K562 (cell line): ENCODE data around the gene SECISBP2. TPM values are rescaled to one million over a fixed set of nuclear protein-coding genes. Genes with fewer than 3 reads are reported as not detected.

ENCODE experiments used
- ATAC-seq: fragments of 200-7000 bp; cut with Tn5 transposase; 3 replicates; pipeline ENCODE4 v1.9.1; 2020; ENCODE audit warnings: moderate library complexity
- BruUV-seq: library from RNA; stranded (reverse); fragments of 400-500 nt; replicated peaks from 2 replicates; lab custom pipeline; 2021; lab: Mats Ljungman, UMichigan
- CTCF ChIA-PET: fragments of 300-600 bp; formaldehyde crosslinking; extraction: SDS; loops from one replicate; lab custom pipeline; 2021; ENCODE audit warnings: low intra/inter-chr PET ratio; lab: Yijun Ruan, JAX
- POLR2A ChIA-PET: fragments of 300-600, 350-650 bp; sonication (Branson Sonifier 250); formaldehyde crosslinking; extraction: SDS; loops from one replicate; lab custom pipeline; 2021; ENCODE audit warnings: antibody characterized with exemption, inconsistent platforms; lab: Yijun Ruan, JAX
- DNase-seq, 4 experiments: peaks; one replicate each; pipeline versions ENCODE4 v3.0.0 to v3.0.0-alpha.2; 2011 to 2018; ENCODE audit warnings: low spot score in 3 of 4, mixed read lengths in 3 of 4; ENCODE audit errors: extremely low read depth in 1 of 4
- FAIRE-seq: peaks from 2 replicates; lab custom pipeline; 2011; peaks lifted over from hg19 to GRCh38; lab: Jason Lieb, UNC
- H2AFZ ChIP-seq: 2 replicates; pipeline ENCODE4 v1.6.0; 2011; ENCODE audit warnings: low read depth, low read length, control low read depth, inconsistent platforms
- H3K27ac ChIP-seq: fragments of 200-600 bp; 3 replicates; pipeline ENCODE4 v1.8.0; 2011; ENCODE audit warnings: low read depth, mild to moderate bottlenecking, control low read depth, inconsistent platforms, low read length, moderate library complexity, mixed read lengths; ENCODE audit errors: extremely low read depth
- H3K27me3 ChIP-seq, 2 experiments: fragments of 300-600 bp in 1 of 2; 2 replicates in 1 of 2; 3 replicates in 1 of 2; pipeline versions ENCODE4 v1.6.0 to v1.8.0; 2011; ENCODE audit warnings: inconsistent platforms in 2 of 2, low read length in 2 of 2, mild to moderate bottlenecking in 1 of 2, mixed read lengths in 1 of 2, moderate library complexity in 1 of 2; ENCODE audit not compliant: control insufficient read depth in 2 of 2, insufficient read depth in 2 of 2
- H3K36me3 ChIP-seq: fragments of 300-600 bp; 3 replicates; pipeline ENCODE4 v1.8.0; 2011; ENCODE audit warnings: mild to moderate bottlenecking, low read length, inconsistent platforms; ENCODE audit not compliant: control insufficient read depth, insufficient read depth
- H3K4me1 ChIP-seq, 2 experiments: fragments of 200-600 bp in 1 of 2; replicated peaks in 1 of 2; 2 replicates in 1 of 2; 3 replicates in 1 of 2; pipeline versions ENCODE4 v1.5.1 to v1.8.0; 2011; ENCODE audit warnings: inconsistent platforms in 2 of 2, low read length in 2 of 2, mild to moderate bottlenecking in 1 of 2, mixed read lengths in 1 of 2, moderate library complexity in 1 of 2; ENCODE audit not compliant: control insufficient read depth in 2 of 2, insufficient read depth in 2 of 2
- H3K4me2 ChIP-seq: 2 replicates; pipeline ENCODE4 v1.6.1; 2011; ENCODE audit warnings: low read length, control low read depth, inconsistent platforms, mixed read lengths; ENCODE audit not compliant: insufficient read depth
- H3K4me3 ChIP-seq: fragments of 200-600 bp; sonication (generic), shearing (Covaris generic); 2 replicates; pipeline ENCODE4 v1.5.1; 2016; ENCODE audit warnings: control low read depth, inconsistent platforms
- H3K79me2 ChIP-seq: fragments of 200-600 bp; 3 replicates; pipeline ENCODE4 v1.8.0; 2011; ENCODE audit warnings: low read length, inconsistent platforms; ENCODE audit not compliant: control insufficient read depth, insufficient read depth
- H3K9ac ChIP-seq, 2 experiments: 2 replicates each; pipeline versions ENCODE4 v1.6.0 to v1.6.1; 2011; ENCODE audit warnings: low read depth in 2 of 2, low read length in 2 of 2, control low read depth in 1 of 2, inconsistent platforms in 1 of 2, mild to moderate bottlenecking in 1 of 2, mixed read lengths in 1 of 2; ENCODE audit not compliant: insufficient read depth in 1 of 2
- H3K9me1 ChIP-seq: one replicate; pipeline ENCODE4 v1.6.0; 2011; ENCODE audit warnings: inconsistent platforms, mild to moderate bottlenecking, low read length, moderate library complexity; ENCODE audit not compliant: control insufficient read depth, insufficient read depth
- H3K9me3 ChIP-seq: replicated peaks from 2 replicates; pipeline ENCODE4 v1.5.1; 2011; ENCODE audit warnings: low read depth, low read length, inconsistent platforms; ENCODE audit not compliant: control insufficient read depth, insufficient read depth
- H4K20me1 ChIP-seq: replicated peaks from 2 replicates; pipeline ENCODE4 v1.6.1; 2011; ENCODE audit warnings: low read length, inconsistent platforms, mixed read lengths; ENCODE audit not compliant: control insufficient read depth, insufficient read depth
- CBFA2T3 ChIP-seq: fragments of 450-650 bp; IDR thresholded peaks from 2 replicates; pipeline ENCODE4 v1.6.1; 2017
- CREB1 ChIP-seq, 2 experiments: sonication (generic) in 1 of 2; formaldehyde crosslinking in 1 of 2; IDR thresholded peaks; 2 replicates each; pipeline versions ENCODE4 v1.6.1 to v1.8.0; 2012 to 2022; ENCODE audit warnings: inconsistent platforms in 1 of 2, mild to moderate bottlenecking in 1 of 2, missing genetic modification reagents in 1 of 2, moderate library complexity in 1 of 2
- E2F6 ChIP-seq, 2 experiments: IDR thresholded peaks; 2 replicates each; pipeline ENCODE4 v1.6.1; 2011; ENCODE audit warnings: borderline replicate concordance in 1 of 2, control low read depth in 1 of 2, low read depth in 1 of 2, low read length in 1 of 2, mild to moderate bottlenecking in 1 of 2, mixed read lengths in 1 of 2, moderate library complexity in 1 of 2; ENCODE audit not compliant: insufficient read depth in 1 of 2, insufficient read length in 1 of 2, poor library complexity in 1 of 2, severe bottlenecking in 1 of 2; ENCODE audit errors: extremely low read depth in 1 of 2
- ETV5 ChIP-seq: sonication (generic); formaldehyde crosslinking; IDR thresholded peaks from 2 replicates; pipeline ENCODE4 v1.4.0; 2020; ENCODE audit warnings: low read depth, mild to moderate bottlenecking, missing genetic modification reagents
- GTF2A2 ChIP-seq: IDR thresholded peaks from 2 replicates; pipeline ENCODE4 v1.6.1; 2016; ENCODE audit warnings: mild to moderate bottlenecking, missing genetic modification characterization, missing compliant biosample characterization
- GTF3C2 ChIP-seq: IDR thresholded peaks from 3 replicates; pipeline ENCODE4 v1.6.1; 2011; ENCODE audit warnings: borderline replicate concordance, mild to moderate bottlenecking, moderate library complexity; ENCODE audit not compliant: insufficient read length; ENCODE audit errors: extremely low read depth
- HCFC1 ChIP-seq: IDR thresholded peaks from 2 replicates; pipeline ENCODE4 v1.6.1; 2012; ENCODE audit warnings: low read depth, low read length, improper control_type of control experiment
- HEY1 ChIP-seq: fragments of 250-450 bp; sonication (Bioruptor Pico); IDR thresholded peaks from 2 replicates; pipeline ENCODE4 v1.5.0; 2020; ENCODE audit warnings: mild to moderate bottlenecking, moderate library complexity, borderline replicate concordance
- LARP7 ChIP-seq: fragments of 450-650 bp; IDR thresholded peaks from 2 replicates; pipeline ENCODE4 v1.6.1; 2016
- PML ChIP-seq: IDR thresholded peaks from 2 replicates; pipeline ENCODE4 v1.6.1; 2012; ENCODE audit warnings: low read length, inconsistent platforms
- ZBTB7A ChIP-seq: IDR thresholded peaks from 2 replicates; pipeline ENCODE4 v1.6.1; 2011; ENCODE audit warnings: low read depth, mild to moderate bottlenecking, low read length, moderate library complexity, borderline replicate concordance; ENCODE audit not compliant: control insufficient read depth
- ZNF592 ChIP-seq: fragments of 450-650 bp; IDR thresholded peaks from 2 replicates; pipeline ENCODE4 v1.6.1; 2017; ENCODE audit warnings: antibody characterized with exemption, mild to moderate bottlenecking
- WGBS: fragments of 100-300 bp; shearing (Covaris generic); methylation state at CpG from one replicate; pipeline ENCODE4 v1.1.6; 2016; ENCODE audit warnings: low coverage, mixed read lengths; ENCODE audit not compliant: insufficient coverage; ENCODE audit errors: missing lambda C conversion rate; 5-methylcytosine and 5-hydroxymethylcytosine counted together
- in situ Hi-C: fragments of 300-500 bp; cut with MboI; formaldehyde crosslinking; loops from 4 replicates; pipeline ENCODE4 v1.15.0; 2018; ENCODE audit warnings: inconsistent platforms, mixed read lengths
- intact Hi-C: fragments of 100-400 bp; cut with micrococcal nuclease; formaldehyde crosslinking; loops from 2 replicates; pipeline ENCODE4 v1.14.2; 2022
- polyA plus RNA-seq, 8 experiments: library from polyadenylated mRNA; depleted of rRNA in 4 of 8; stranded (reverse) in 5 of 8; unstranded in 3 of 8; fragments of >200 nt; fragmentation: Nextera tagmentation in 2 of 8; fragmentation: Illumina TruSeq in 1 of 8; extraction: Ambion mirVana in 2 of 8; extraction: Trizol in 1 of 8; gene quantifications; 2 replicates each; pipeline versions ENCODE4 v1.2.1 to v1.2.3, GENCODE V29; 2011 to 2014; ENCODE audit warnings: inconsistent platforms in 1 of 8, missing spikeins in 1 of 8
- total RNA-seq, 7 experiments: library from RNA; depleted of rRNA in 6 of 7; stranded (reverse); fragments of >200 nt in 6 of 7; fragmentation: Illumina TruSeq in 2 of 7; extraction: Trizol in 2 of 7; gene quantifications; 2 replicates each; pipeline versions ENCODE4 v1.2.1 to v1.2.3, GENCODE V29; 2011 to 2021; ENCODE audit warnings: low replicate concordance in 1 of 7

SECISBP2 gene
- total and polyA plus RNA-seq, 9 of the 15 experiments (the other 6 are each of a cell fraction or from before 2014, with no cell fraction given) = 3.2 to 41.6 (median 26.1) TPM

GRCh38 chr9:89408628-89409101 is 90.4 kb downstream of the SECISBP2 start:
- DNase-seq = no peak
- no peak overlapping the region for H3K4me3 ChIP-seq
- H3K79me2 ChIP-seq = no peaks in the 10 kb centered on the region
- ATAC-seq = no peak
- no peak overlapping the region for H3K27ac ChIP-seq
- H3K9me3 ChIP-seq = no peaks in the 10 kb centered on the region
- H3K4me1 ChIP-seq = no peaks in the 10 kb centered on the region
- in situ Hi-C loops (no loop called here), intact Hi-C loops (no loop called here)
- H4K20me1 ChIP-seq = no peaks in the 10 kb centered on the region
- ChIA-PET CTCF (no interaction called here), POLR2A (no interaction called here)
- H3K9me1 ChIP-seq = no peaks in the 10 kb centered on the region
- BruUV-seq = no TSS peak
- H3K4me2 ChIP-seq = no peak overlapping the region
- 0% methylated on average over 10 of the region's 12 CpGs for WGBS
- no peak overlapping the region for H3K9ac ChIP-seq
- H3K36me3 ChIP-seq = no peaks in the 10 kb centered on the region
- no peak overlapping the region for H2AFZ ChIP-seq
- H3K27me3 ChIP-seq = peaks cover 0 to 16% of the 10 kb centered on the region in 2 experiments; a peak in 3 of 5 replicates
- no peak for FAIRE-seq
- TF ChIP-seq E2F6 (IDR thresholded peaks at IDR 0.05; ENCODE audit: borderline replicate concordance in 1 of 2, extremely low read depth in 1 of 2, insufficient read depth in 1 of 2, insufficient read length in 1 of 2, low read depth in 1 of 2, low read length in 1 of 2, poor library complexity in 1 of 2, severe bottlenecking in 1 of 2) (no peak), LARP7 (no peak), ZNF592 (no peak), CBFA2T3 (no peak), GTF2A2 (tag) (no peak), ETV5 (CRISPR knock-in tag) (no peak), HCFC1 (no peak), PML (no peak), HEY1 (CRISPR knock-in tag) (no peak), GTF3C2 (no peak), CREB1 (IDR thresholded peaks at IDR 0.05) (no peak), CREB1 (CRISPR knock-in tag; IDR thresholded peaks at IDR 0.05) (no peak), ZBTB7A (no peak)
